ENCODE results near the gene RPS6KA2. TPM values are rescaled to one million over a fixed set of nuclear protein-coding genes. Genes with fewer than 3 reads are reported as not detected.

RPS6KA2 gene
- total and polyA plus RNA-seq, 2 donors (not counting 1 experiment from before 2014, with no cell fraction given): 2.2 to 16.0 TPM

- ATAC-seq (ENCODE audit: low read depth) (no peak), DNase-seq (no peak)
- CTCF ChIA-PET: no interaction called here
- Mint-ChIP-seq H3K4me3 (no peak overlapping the region), H3K27me3 (no peaks in the 10 kb centered on the region), H3K27ac (no peak overlapping the region), H3K9me3 (ENCODE audit: insufficient read depth) (peaks cover 2% of the 10 kb centered on the region), H3K4me1 (peaks cover 9% of the 10 kb centered on the region)
- H2AFZ ChIP-seq (ENCODE audit: insufficient read depth, low read depth, low read length, poor library complexity, severe bottlenecking): no peak overlapping the region
- H3K27me3 ChIP-seq (replicated peaks in 1 of 4; ENCODE audit: control extremely low read depth in 1 of 4, control insufficient read depth in 3 of 4, insufficient read depth in 4 of 4, low read length in 3 of 4): no peaks in the 10 kb centered on the region
- H3K27ac ChIP-seq (ENCODE audit: low read length in 2 of 2): no peak overlapping the region
- peaks cover 8% of the 10 kb centered on the region in 2 donors for H3K4me1 ChIP-seq (ENCODE audit: control insufficient read depth in 2 of 2, insufficient read depth in 2 of 2, low read length in 2 of 2)
- intact Hi-C loops (cut with micrococcal nuclease): no loop called here
- no peak overlapping the region for H3K9ac ChIP-seq (ENCODE audit: low read length)
- peaks cover 0 to 13% (median 0%) of the 10 kb centered on the region in 3 donors for H3K9me3 ChIP-seq (ENCODE audit: control extremely low read depth in 1 of 3, control insufficient read depth in 2 of 3, insufficient read depth in 1 of 3, low read length in 2 of 3)
- POLR2A ChIA-PET: no interaction called here
- WGBS (ENCODE audit: insufficient coverage): 96% methylated on average over 9 of the region's 10 CpGs
- H3K4me3 ChIP-seq (ENCODE audit: control extremely low read depth in 1 of 5, extremely low read depth in 1 of 5, insufficient read depth in 1 of 5, low read depth in 2 of 5, low read length in 4 of 5): no peak overlapping the region
- no peaks in the 10 kb centered on the region for H3K79me2 ChIP-seq (ENCODE audit: control insufficient read depth, insufficient read depth, low read length)
- no peaks in the 10 kb centered on the region for H4K20me1 ChIP-seq (ENCODE audit: control insufficient read depth, insufficient read depth, low read length, poor library complexity, severe bottlenecking)
- TF ChIP-seq, protein P1, sequence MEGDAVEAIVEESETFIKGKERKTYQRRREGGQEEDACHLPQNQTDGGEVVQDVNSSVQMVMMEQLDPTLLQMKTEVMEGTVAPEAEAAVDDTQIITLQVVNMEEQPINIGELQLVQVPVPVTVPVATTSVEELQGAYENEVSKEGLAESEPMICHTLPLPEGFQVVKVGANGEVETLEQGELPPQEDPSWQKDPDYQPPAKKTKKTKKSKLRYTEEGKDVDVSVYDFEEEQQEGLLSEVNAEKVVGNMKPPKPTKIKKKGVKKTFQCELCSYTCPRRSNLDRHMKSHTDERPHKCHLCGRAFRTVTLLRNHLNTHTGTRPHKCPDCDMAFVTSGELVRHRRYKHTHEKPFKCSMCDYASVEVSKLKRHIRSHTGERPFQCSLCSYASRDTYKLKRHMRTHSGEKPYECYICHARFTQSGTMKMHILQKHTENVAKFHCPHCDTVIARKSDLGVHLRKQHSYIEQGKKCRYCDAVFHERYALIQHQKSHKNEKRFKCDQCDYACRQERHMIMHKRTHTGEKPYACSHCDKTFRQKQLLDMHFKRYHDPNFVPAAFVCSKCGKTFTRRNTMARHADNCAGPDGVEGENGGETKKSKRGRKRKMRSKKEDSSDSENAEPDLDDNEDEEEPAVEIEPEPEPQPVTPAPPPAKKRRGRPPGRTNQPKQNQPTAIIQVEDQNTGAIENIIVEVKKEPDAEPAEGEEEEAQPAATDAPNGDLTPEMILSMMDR (IDR thresholded peaks at IDR 0.05): no peak
- TF ChIP-seq EZH2 (IDR thresholded peaks at IDR 0.05; ENCODE audit: borderline replicate concordance, insufficient read depth, low read depth, low read length, poor library complexity, severe bottlenecking): no peak
- H3K4me2 ChIP-seq (replicated peaks; ENCODE audit: low read depth, low read length, poor library complexity, severe bottlenecking): no peak overlapping the region
- H3K36me3 ChIP-seq (replicated peaks in 1 of 2; ENCODE audit: control extremely low read depth in 1 of 2, control insufficient read depth in 1 of 2, extremely low read depth in 1 of 2, insufficient read depth in 2 of 2, low read length in 1 of 2): no peaks in the 10 kb centered on the region
Measured at GRCh38 chr6:166483026-166483425, 144.0 kb downstream of the RPS6KA2 start.

- ATAC-seq (ENCODE audit: low read depth) (no peak), DNase-seq (no peak)
- Histone ChIP-seq H3K4me3 (ENCODE audit: control extremely low read depth in 1 of 5, extremely low read depth in 1 of 5, insufficient read depth in 1 of 5, low read depth in 2 of 5, low read length in 4 of 5) (no peak overlapping the region), H3K9ac (ENCODE audit: low read length) (no peak overlapping the region), H3K4me1 (ENCODE audit: control insufficient read depth in 2 of 2, insufficient read depth in 2 of 2, low read length in 2 of 2) (no peaks in the 10 kb centered on the region), H4K20me1 (ENCODE audit: control insufficient read depth, insufficient read depth, low read length, poor library complexity, severe bottlenecking) (no peaks in the 10 kb centered on the region), H3K27ac (ENCODE audit: low read length in 2 of 2) (no peak overlapping the region), H3K36me3 (replicated peaks in 1 of 2; ENCODE audit: control extremely low read depth in 1 of 2, control insufficient read depth in 1 of 2, extremely low read depth in 1 of 2, insufficient read depth in 2 of 2, low read length in 1 of 2) (no peaks in the 10 kb centered on the region), H3K4me2 (replicated peaks; ENCODE audit: low read depth, low read length, poor library complexity, severe bottlenecking) (no peak overlapping the region), H3K79me2 (ENCODE audit: control insufficient read depth, insufficient read depth, low read length) (no peaks in the 10 kb centered on the region), H2AFZ (ENCODE audit: insufficient read depth, low read depth, low read length, poor library complexity, severe bottlenecking) (no peak overlapping the region), H3K27me3 (replicated peaks in 1 of 4; ENCODE audit: control extremely low read depth in 1 of 4, control insufficient read depth in 3 of 4, insufficient read depth in 4 of 4, low read length in 3 of 4) (peaks cover 0 to 2% (median 0%) of the 10 kb centered on the region in 4 experiments), H3K9me3 (ENCODE audit: control extremely low read depth in 1 of 3, control insufficient read depth in 2 of 3, insufficient read depth in 1 of 3, low read length in 2 of 3) (no peaks in the 10 kb centered on the region)
- CTCF ChIA-PET: interaction anchor here (1.5 kb wide), 1 partner anchor 10 kb away, joined by 4 read pairs; no protein-coding TSS in a partner anchor
- TF ChIP-seq, protein P1 (IDR thresholded peaks at IDR 0.05): no peak
- no peak for TF ChIP-seq EZH2 (IDR thresholded peaks at IDR 0.05; ENCODE audit: borderline replicate concordance, insufficient read depth, low read depth, low read length, poor library complexity, severe bottlenecking)
- Mint-ChIP-seq H3K4me3 (no peak overlapping the region), H3K4me1 (peaks cover 2% of the 10 kb centered on the region), H3K27me3 (peaks cover 9% of the 10 kb centered on the region), H3K9me3 (ENCODE audit: insufficient read depth) (no peaks in the 10 kb centered on the region), H3K27ac (no peak overlapping the region)
- POLR2A ChIA-PET: no interaction called here
- 96% methylated on average over 27 of the region's 28 CpGs for WGBS (ENCODE audit: insufficient coverage)
- intact Hi-C loops (cut with micrococcal nuclease): no loop called here
Measured at GRCh38 chr6:166478782-166479592, 148.1 kb downstream of the RPS6KA2 start.

All from B cell (primary cell).